Naive thymus-derived CD4-positive, alpha-beta T cell (primary cell): ENCODE measurements around the gene FCN2. TPM values are rescaled to one million over a fixed set of nuclear protein-coding genes. Genes with fewer than 3 reads are reported as not detected.

Experiments
- ATAC-seq: fragments of 150-1000 bp; cut with Tn5 transposase; 2 replicates; pipeline ENCODE4 v1.10.0; 2021; ENCODE audit warnings: mild to moderate bottlenecking, moderate library complexity
- CTCF ChIA-PET: fragments of 350-600 bp; sonication (Branson Sonifier 250); formaldehyde crosslinking; loops from one replicate; lab custom pipeline; 2021; ENCODE audit warnings: antibody characterized with exemption; lab: Charles Lee
- POLR2A ChIA-PET: fragments of 350-600 bp; sonication (Branson Sonifier 250); formaldehyde crosslinking; loops from one replicate; lab custom pipeline; 2021; ENCODE audit warnings: antibody characterized with exemption, inconsistent platforms; lab: Charles Lee
- DNase-seq, 9 donors: peaks; one replicate each; pipeline versions ENCODE4 v3.0.0 to v3.0.0-alpha.2; 2020 to 2022; ENCODE audit warnings: mixed read lengths in 1 of 9
- H3K27ac ChIP-seq: one replicate; pipeline ENCODE4 v1.7.0; 2013; ENCODE audit warnings: mild to moderate bottlenecking, low read depth, low read length, moderate library complexity
- H3K27me3 ChIP-seq, 2 donors: one replicate each; pipeline ENCODE4 v1.7.0; 2013; ENCODE audit warnings: low read length in 2 of 2, mild to moderate bottlenecking in 2 of 2, moderate library complexity in 2 of 2; ENCODE audit not compliant: control insufficient read depth in 2 of 2, insufficient read depth in 2 of 2
- H3K36me3 ChIP-seq, 3 experiments: 1 replicate in 2 of 3; 2 replicates in 1 of 3; pipeline ENCODE4 v1.7.0; 2013; ENCODE audit warnings: low read length in 3 of 3, mild to moderate bottlenecking in 3 of 3, moderate library complexity in 1 of 3; ENCODE audit not compliant: insufficient read depth in 3 of 3, control insufficient read depth in 2 of 3
- H3K4me1 ChIP-seq, 2 donors: one replicate each; pipeline ENCODE4 v1.7.0; 2013; ENCODE audit warnings: low read length in 2 of 2, mild to moderate bottlenecking in 2 of 2, moderate library complexity in 1 of 2; ENCODE audit not compliant: control insufficient read depth in 2 of 2, insufficient read depth in 2 of 2
- H3K4me3 ChIP-seq: 2 replicates; pipeline ENCODE4 v1.7.0; 2013; ENCODE audit warnings: mild to moderate bottlenecking, low read length
- H3K9me3 ChIP-seq, 3 experiments: 1 replicate in 2 of 3; 2 replicates in 1 of 3; pipeline ENCODE4 v1.7.0; 2013; ENCODE audit warnings: low read length in 3 of 3; ENCODE audit not compliant: control insufficient read depth in 2 of 3
- H3K27ac Mint-ChIP-seq, 9 donors: one replicate each; pipeline ENCODE4 v1.8.0; 2020 to 2022; ENCODE audit warnings: mixed read lengths in 9 of 9, mild to moderate bottlenecking in 8 of 9, moderate library complexity in 5 of 9, inconsistent platforms in 2 of 9
- H3K27me3 Mint-ChIP-seq, 5 donors: one replicate each; pipeline ENCODE4 v1.8.0; 2021 to 2022; ENCODE audit warnings: mixed read lengths in 5 of 5, mild to moderate bottlenecking in 1 of 5
- H3K36me3 Mint-ChIP-seq, 5 donors: one replicate each; pipeline ENCODE4 v1.8.0; 2020 to 2022; ENCODE audit warnings: mixed read lengths in 5 of 5, mild to moderate bottlenecking in 3 of 5, inconsistent platforms in 1 of 5
- H3K4me1 Mint-ChIP-seq, 7 donors: one replicate each; pipeline ENCODE4 v1.8.0; 2020 to 2022; ENCODE audit warnings: mixed read lengths in 7 of 7, mild to moderate bottlenecking in 3 of 7, inconsistent platforms in 1 of 7
- H3K4me3 Mint-ChIP-seq, 10 donors: one replicate each; pipeline ENCODE4 v1.8.0; 2020 to 2022; ENCODE audit warnings: mild to moderate bottlenecking in 10 of 10, mixed read lengths in 10 of 10, moderate library complexity in 6 of 10, inconsistent platforms in 2 of 10
- H3K9me3 Mint-ChIP-seq, 11 donors: one replicate each; pipeline ENCODE4 v1.8.0; 2020 to 2022; ENCODE audit warnings: mixed read lengths in 11 of 11, mild to moderate bottlenecking in 4 of 11, inconsistent platforms in 1 of 11, moderate library complexity in 1 of 11
- intact Hi-C, 2 donors: fragments of 100-400 bp; cut with micrococcal nuclease; formaldehyde crosslinking; loops; one replicate each; pipeline ENCODE4 v1.15.1; 2023
- polyA plus RNA-seq, 2 donors: library from polyadenylated mRNA; unstranded; fragments of 300-500 nt; fragmentation: Illumina TruSeq; gene quantifications; one replicate each; pipeline ENCODE4 v1.2.3, GENCODE V29; 2021
- total RNA-seq, 6 experiments: library from RNA in 5 of 6; stranded (reverse) in 5 of 6; gene quantifications; 1 replicate in 5 of 6; 2 replicates in 1 of 6; pipeline ENCODE4 v1.2.3 and lab custom pipeline; 2021 to 2026

Gene FCN2
- total and polyA plus RNA-seq, 7 experiments from 2014 or later = not detected

DNA sequence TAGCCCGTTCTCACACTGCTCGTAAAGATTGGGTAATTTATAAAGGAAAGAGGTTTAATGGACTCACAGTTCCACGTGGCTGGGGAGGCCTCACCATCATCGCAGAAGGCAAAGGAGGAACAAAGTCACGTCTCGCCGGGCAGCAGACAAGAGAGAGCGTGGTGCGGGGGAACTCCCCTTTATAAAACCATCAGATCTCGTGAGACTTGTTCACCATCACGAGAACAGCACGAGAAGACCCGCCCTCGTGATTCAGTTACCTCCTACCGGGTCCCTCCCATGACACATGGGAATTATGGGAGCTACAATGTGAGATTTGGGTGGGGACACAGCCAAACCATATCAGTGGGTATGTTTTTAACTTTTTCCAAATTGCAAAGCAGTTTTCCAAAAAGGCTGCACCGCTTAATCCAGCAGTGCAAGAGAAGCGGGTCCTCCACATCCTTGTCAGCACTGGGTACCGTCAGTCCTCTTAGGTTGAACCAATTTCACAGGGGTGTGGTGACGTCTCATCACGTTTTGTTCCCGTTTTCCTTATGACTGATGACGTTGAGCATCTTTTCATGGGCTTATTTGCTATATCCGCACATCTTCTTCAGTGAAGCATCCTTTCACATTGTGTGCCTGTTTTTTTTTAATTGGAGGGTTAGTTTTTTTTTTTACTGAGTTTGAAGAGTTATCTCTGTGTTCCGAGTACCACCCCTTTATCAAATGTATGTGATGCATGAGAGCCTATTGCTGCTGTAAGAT lies 8.0 kb upstream of the FCN2 start:
- H3K9me3 Mint-ChIP-seq = peaks cover 0 to 6% (median 0%) of the 10 kb centered on the region in 11 donors
- Histone ChIP-seq H3K36me3 (no peaks in the 10 kb centered on the region), H3K27me3 (no peaks in the 10 kb centered on the region), H3K9me3 (no peaks in the 10 kb centered on the region), H3K27ac (no peak overlapping the region), H3K4me1 (no peaks in the 10 kb centered on the region), H3K4me3 (no peak overlapping the region)
- CTCF ChIA-PET = no interaction called here
- POLR2A ChIA-PET = no interaction called here
- intact Hi-C loops = no loop called here
- ATAC-seq (no peak), DNase-seq (no peak)
- H3K4me3 Mint-ChIP-seq = no peak overlapping the region
- H3K36me3 Mint-ChIP-seq = no peaks in the 10 kb centered on the region
- H3K27me3 Mint-ChIP-seq = peaks cover 0 to 11% (median 4%) of the 10 kb centered on the region in 5 donors
- H3K27ac Mint-ChIP-seq = no peak overlapping the region
- H3K4me1 Mint-ChIP-seq = peaks cover 0 to 4% (median 0%) of the 10 kb centered on the region in 7 donors

DNA sequence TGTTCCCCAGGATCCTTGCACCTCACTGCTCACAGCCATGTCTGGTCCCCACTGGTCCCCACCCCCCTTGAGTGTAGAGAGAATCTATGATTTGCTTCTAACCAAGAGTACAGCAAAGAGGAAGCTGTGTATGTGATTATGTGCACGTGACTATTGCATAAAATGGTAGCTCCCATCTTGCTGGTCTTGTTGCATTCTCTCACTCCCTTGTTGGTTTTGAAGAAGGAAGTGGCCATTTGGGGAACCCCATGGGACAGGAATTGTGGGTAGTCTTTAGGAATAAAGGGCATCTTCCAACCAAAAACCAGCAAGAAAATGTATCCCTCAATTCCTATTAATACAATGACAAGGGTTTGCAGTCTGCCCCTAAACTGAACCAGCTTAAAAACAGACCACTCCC lies 5.2 kb upstream of the FCN2 start:
- Mint-ChIP-seq H3K27me3 (peaks cover 0 to 10% (median 4%) of the 10 kb centered on the region in 5 donors), H3K36me3 (no peaks in the 10 kb centered on the region), H3K27ac (no peak overlapping the region), H3K9me3 (peaks cover 0 to 6% (median 0%) of the 10 kb centered on the region in 11 donors), H3K4me3 (no peak overlapping the region), H3K4me1 (peaks cover 0 to 4% (median 0%) of the 10 kb centered on the region in 7 donors)
- intact Hi-C loops = no loop called here
- no peak for DNase-seq
- no peaks in the 10 kb centered on the region for H3K9me3 ChIP-seq
- CTCF ChIA-PET = no interaction called here
- no peaks in the 10 kb centered on the region for H3K4me1 ChIP-seq
- H3K27ac ChIP-seq = no peak overlapping the region
- H3K36me3 ChIP-seq = no peaks in the 10 kb centered on the region
- H3K27me3 ChIP-seq = no peaks in the 10 kb centered on the region
- no peak overlapping the region for H3K4me3 ChIP-seq
- no peak for ATAC-seq
- POLR2A ChIA-PET = no interaction called here

GRCh38 chr9:134877541-134877940 lies 3.1 kb upstream of the FCN2 start:
- Histone ChIP-seq H3K27me3 (no peaks in the 10 kb centered on the region), H3K4me3 (no peak overlapping the region), H3K9me3 (no peaks in the 10 kb centered on the region), H3K36me3 (no peaks in the 10 kb centered on the region), H3K4me1 (no peaks in the 10 kb centered on the region), H3K27ac (no peak overlapping the region)
- Mint-ChIP-seq H3K27me3 (peaks cover 0 to 11% (median 4%) of the 10 kb centered on the region in 5 donors), H3K27ac (no peak overlapping the region), H3K36me3 (no peaks in the 10 kb centered on the region), H3K4me3 (no peak overlapping the region), H3K4me1 (no peaks in the 10 kb centered on the region), H3K9me3 (peaks cover 0 to 4% (median 0%) of the 10 kb centered on the region in 11 donors)
- ChIA-PET POLR2A (no interaction called here), CTCF (no interaction called here)
- intact Hi-C loops = no loop called here
- DNase-seq (no peak), ATAC-seq (no peak)

GRCh38 chr9:134879664-134880483 lies 736 bp upstream of the FCN2 start:
- Histone ChIP-seq H3K27ac (no peak overlapping the region), H3K36me3 (no peaks in the 10 kb centered on the region), H3K4me3 (no peak overlapping the region), H3K9me3 (no peaks in the 10 kb centered on the region), H3K27me3 (no peaks in the 10 kb centered on the region), H3K4me1 (no peaks in the 10 kb centered on the region)
- Mint-ChIP-seq H3K4me3 (no peak overlapping the region), H3K9me3 (peaks cover 0 to 1% (median 0%) of the 10 kb centered on the region in 11 donors), H3K27ac (no peak overlapping the region), H3K36me3 (no peaks in the 10 kb centered on the region), H3K27me3 (peaks cover 0 to 11% (median 4%) of the 10 kb centered on the region in 5 donors), H3K4me1 (no peaks in the 10 kb centered on the region)
- ChIA-PET CTCF (no interaction called here), POLR2A (no interaction called here)
- ATAC-seq (no peak), DNase-seq (no peak)
- intact Hi-C loops = no loop called here

- H3K27ac Mint-ChIP-seq = no peak overlapping the region
- ChIA-PET POLR2A (no interaction called here), CTCF (no interaction called here)
- intact Hi-C loops = no loop called here
- Histone ChIP-seq H3K4me1 (no peaks in the 10 kb centered on the region), H3K27ac (no peak overlapping the region), H3K9me3 (no peaks in the 10 kb centered on the region), H3K36me3 (no peaks in the 10 kb centered on the region), H3K27me3 (no peaks in the 10 kb centered on the region), H3K4me3 (no peak overlapping the region)
- no peaks in the 10 kb centered on the region for H3K4me1 Mint-ChIP-seq
- DNase-seq (no peak), ATAC-seq (no peak)
- no peak overlapping the region for H3K4me3 Mint-ChIP-seq
- peaks cover 0 to 1% (median 0%) of the 10 kb centered on the region in 11 donors for H3K9me3 Mint-ChIP-seq
- no peaks in the 10 kb centered on the region for H3K36me3 Mint-ChIP-seq
- H3K27me3 Mint-ChIP-seq = peaks cover 0 to 14% (median 3%) of the 10 kb centered on the region in 5 donors
Observed at GRCh38 chr9:134881313-134881670, 682 bp downstream of the FCN2 start.

- no peak overlapping the region for H3K27ac Mint-ChIP-seq
- no peaks in the 10 kb centered on the region for H3K36me3 ChIP-seq
- no peaks in the 10 kb centered on the region for H3K36me3 Mint-ChIP-seq
- ChIA-PET CTCF (no interaction called here), POLR2A (no interaction called here)
- H3K27me3 ChIP-seq = no peaks in the 10 kb centered on the region
- no peak overlapping the region for H3K4me3 Mint-ChIP-seq
- no peak overlapping the region for H3K27ac ChIP-seq
- H3K4me1 ChIP-seq = no peaks in the 10 kb centered on the region
- intact Hi-C loops = no loop called here
- no peaks in the 10 kb centered on the region for H3K4me1 Mint-ChIP-seq
- no peaks in the 10 kb centered on the region for H3K9me3 ChIP-seq
- ATAC-seq (no peak), DNase-seq (no peak)
- peaks cover 0 to 22% (median 0%) of the 10 kb centered on the region in 5 donors for H3K27me3 Mint-ChIP-seq
- H3K9me3 Mint-ChIP-seq = peaks cover 0 to 2% (median 0%) of the 10 kb centered on the region in 11 donors
- H3K4me3 ChIP-seq = no peak overlapping the region
Observed at GRCh38 chr9:134882204-134882785, 1.7 kb downstream of the FCN2 start.
